HL-60 (cell line): ENCODE results near the gene GPC5.

Experiments
- GABPA ChIP-seq: IDR thresholded peaks from 2 replicates; pipeline ENCODE4 v1.6.1; 2012; ENCODE audit warnings: low read depth
- POLR2AphosphoS5 ChIP-seq: IDR thresholded peaks from 2 replicates; pipeline ENCODE4 v1.6.1; 2012; ENCODE audit warnings: low read depth
- SPI1 ChIP-seq: IDR thresholded peaks from 2 replicates; pipeline ENCODE4 v1.6.1; 2012; ENCODE audit warnings: low read depth, mild to moderate bottlenecking, borderline replicate concordance
- TF ChIP-seq, protein P1 (sequence below): IDR thresholded peaks from one replicate; pipeline ENCODE4 v1.5.1; 2011; ENCODE audit warnings: low read length, control low read depth, inconsistent platforms; ENCODE audit not compliant: insufficient read depth
- TF ChIP-seq, protein P2 (sequence below): IDR thresholded peaks from 2 replicates; pipeline ENCODE4 v1.6.1; 2012; ENCODE audit warnings: low read depth; ENCODE audit not compliant: insufficient replicate concordance

DNA sequence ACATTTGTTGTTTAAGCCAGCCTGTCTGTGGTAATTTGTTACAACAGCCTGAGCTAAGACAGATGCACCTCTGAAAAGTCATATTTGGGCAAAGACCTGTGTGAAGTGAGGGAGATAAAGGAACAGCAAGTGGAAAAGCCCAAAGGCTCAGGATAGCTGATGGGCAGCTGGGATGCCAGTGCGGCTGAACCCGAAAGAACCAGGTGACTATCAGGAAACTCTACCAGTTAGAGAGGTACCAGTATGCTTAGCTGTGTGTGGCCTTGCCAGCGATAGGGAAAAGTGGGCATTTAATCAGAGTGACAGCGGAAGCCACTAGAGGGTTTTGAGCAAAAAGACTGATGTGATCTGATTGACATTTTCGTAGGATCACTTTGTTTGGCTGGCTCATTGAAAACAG lies 1063.4 kb downstream of the GPC5 start:
- TF ChIP-seq, protein P1, sequence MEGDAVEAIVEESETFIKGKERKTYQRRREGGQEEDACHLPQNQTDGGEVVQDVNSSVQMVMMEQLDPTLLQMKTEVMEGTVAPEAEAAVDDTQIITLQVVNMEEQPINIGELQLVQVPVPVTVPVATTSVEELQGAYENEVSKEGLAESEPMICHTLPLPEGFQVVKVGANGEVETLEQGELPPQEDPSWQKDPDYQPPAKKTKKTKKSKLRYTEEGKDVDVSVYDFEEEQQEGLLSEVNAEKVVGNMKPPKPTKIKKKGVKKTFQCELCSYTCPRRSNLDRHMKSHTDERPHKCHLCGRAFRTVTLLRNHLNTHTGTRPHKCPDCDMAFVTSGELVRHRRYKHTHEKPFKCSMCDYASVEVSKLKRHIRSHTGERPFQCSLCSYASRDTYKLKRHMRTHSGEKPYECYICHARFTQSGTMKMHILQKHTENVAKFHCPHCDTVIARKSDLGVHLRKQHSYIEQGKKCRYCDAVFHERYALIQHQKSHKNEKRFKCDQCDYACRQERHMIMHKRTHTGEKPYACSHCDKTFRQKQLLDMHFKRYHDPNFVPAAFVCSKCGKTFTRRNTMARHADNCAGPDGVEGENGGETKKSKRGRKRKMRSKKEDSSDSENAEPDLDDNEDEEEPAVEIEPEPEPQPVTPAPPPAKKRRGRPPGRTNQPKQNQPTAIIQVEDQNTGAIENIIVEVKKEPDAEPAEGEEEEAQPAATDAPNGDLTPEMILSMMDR, result no peak
- no peak for TF ChIP-seq POLR2AphosphoS5
- TF ChIP-seq, protein P2, sequence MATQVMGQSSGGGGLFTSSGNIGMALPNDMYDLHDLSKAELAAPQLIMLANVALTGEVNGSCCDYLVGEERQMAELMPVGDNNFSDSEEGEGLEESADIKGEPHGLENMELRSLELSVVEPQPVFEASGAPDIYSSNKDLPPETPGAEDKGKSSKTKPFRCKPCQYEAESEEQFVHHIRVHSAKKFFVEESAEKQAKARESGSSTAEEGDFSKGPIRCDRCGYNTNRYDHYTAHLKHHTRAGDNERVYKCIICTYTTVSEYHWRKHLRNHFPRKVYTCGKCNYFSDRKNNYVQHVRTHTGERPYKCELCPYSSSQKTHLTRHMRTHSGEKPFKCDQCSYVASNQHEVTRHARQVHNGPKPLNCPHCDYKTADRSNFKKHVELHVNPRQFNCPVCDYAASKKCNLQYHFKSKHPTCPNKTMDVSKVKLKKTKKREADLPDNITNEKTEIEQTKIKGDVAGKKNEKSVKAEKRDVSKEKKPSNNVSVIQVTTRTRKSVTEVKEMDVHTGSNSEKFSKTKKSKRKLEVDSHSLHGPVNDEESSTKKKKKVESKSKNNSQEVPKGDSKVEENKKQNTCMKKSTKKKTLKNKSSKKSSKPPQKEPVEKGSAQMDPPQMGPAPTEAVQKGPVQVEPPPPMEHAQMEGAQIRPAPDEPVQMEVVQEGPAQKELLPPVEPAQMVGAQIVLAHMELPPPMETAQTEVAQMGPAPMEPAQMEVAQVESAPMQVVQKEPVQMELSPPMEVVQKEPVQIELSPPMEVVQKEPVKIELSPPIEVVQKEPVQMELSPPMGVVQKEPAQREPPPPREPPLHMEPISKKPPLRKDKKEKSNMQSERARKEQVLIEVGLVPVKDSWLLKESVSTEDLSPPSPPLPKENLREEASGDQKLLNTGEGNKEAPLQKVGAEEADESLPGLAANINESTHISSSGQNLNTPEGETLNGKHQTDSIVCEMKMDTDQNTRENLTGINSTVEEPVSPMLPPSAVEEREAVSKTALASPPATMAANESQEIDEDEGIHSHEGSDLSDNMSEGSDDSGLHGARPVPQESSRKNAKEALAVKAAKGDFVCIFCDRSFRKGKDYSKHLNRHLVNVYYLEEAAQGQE, result no peak
- no peak for TF ChIP-seq SPI1
- TF ChIP-seq GABPA, result no peak
